Limb (tissue), 2 donors: Measurements from ENCODE around the gene C19orf25.
"Not testable (repeated sequence)": the region's sequence is repeated elsewhere in the genome, so short reads cannot be mapped to it uniquely, and the experiment has no call there.

Experiments
- DNase-seq, 2 donors: peaks; one replicate each; pipeline ENCODE4 v3.0.0-alpha.2; 2016; ENCODE audit errors: extremely low spot score in 2 of 2

Gene C19orf25

GRCh38 chr19:1478934-1479707 lies at the start of gene C19orf25:
TSS of gene C19orf25 (minus strand) at chr19:1479215. CDS start at chr19:1478903, 312 bp downstream.
- DNase-seq, result peak; percentile 92 to 94

- no peak for DNase-seq
Observed at GRCh38 chr19:1527650-1528309, 48.8 kb upstream of the C19orf25 start.

GRCh38 chr19:1526979-1527649 lies 48.1 kb upstream of the C19orf25 start:
- DNase-seq, result no peak

- no peak for DNase-seq
Observed at GRCh38 chr19:1526066-1526778, 47.2 kb upstream of the C19orf25 start.

- DNase-seq, result no peak
Observed at GRCh38 chr19:1525343-1525742, 46.3 kb upstream of the C19orf25 start.

GRCh38 chr19:1524972-1525325 lies 45.9 kb upstream of the C19orf25 start:
- no peak for DNase-seq

- DNase-seq, result no peak
Observed at GRCh38 chr19:1524287-1524971, 45.4 kb upstream of the C19orf25 start.

GRCh38 chr19:1523412-1524286 lies 44.6 kb upstream of the C19orf25 start, which contains the start of gene PLK5:
TSS of gene PLK5 (plus strand) at chr19:1524077. CDS start at chr19:1526997, 2,920 bp downstream.
- no peak for DNase-seq

GRCh38 chr19:1522838-1523237 lies 43.8 kb upstream of the C19orf25 start:
- no peak for DNase-seq

GRCh38 chr19:1522061-1522460 lies 43.0 kb upstream of the C19orf25 start:
- DNase-seq, result no peak

- no peak for DNase-seq
Observed at GRCh38 chr19:1521636-1522035, 42.6 kb upstream of the C19orf25 start.

GRCh38 chr19:1520203-1520780 lies 41.3 kb upstream of the C19orf25 start:
- no peak for DNase-seq

- DNase-seq, result not testable (repeated sequence)
Observed at GRCh38 chr19:1519802-1520201, 40.8 kb upstream of the C19orf25 start.

- no peak for DNase-seq
Observed at GRCh38 chr19:1518471-1518870, 39.5 kb upstream of the C19orf25 start.

GRCh38 chr19:1516395-1516753 lies 37.4 kb upstream of the C19orf25 start:
- DNase-seq, result no peak

- no peak for DNase-seq
Observed at GRCh38 chr19:1514986-1515721, 36.1 kb upstream of the C19orf25 start.

GRCh38 chr19:1514295-1514661 lies 35.3 kb upstream of the C19orf25 start:
- DNase-seq, result no peak

- DNase-seq, result peak in 1 of 2 donors; percentile 63
Observed at GRCh38 chr19:1513499-1514294, 34.7 kb upstream of the C19orf25 start.
